ENCODE measurements around the gene SH3RF3.

Gene SH3RF3

DNA sequence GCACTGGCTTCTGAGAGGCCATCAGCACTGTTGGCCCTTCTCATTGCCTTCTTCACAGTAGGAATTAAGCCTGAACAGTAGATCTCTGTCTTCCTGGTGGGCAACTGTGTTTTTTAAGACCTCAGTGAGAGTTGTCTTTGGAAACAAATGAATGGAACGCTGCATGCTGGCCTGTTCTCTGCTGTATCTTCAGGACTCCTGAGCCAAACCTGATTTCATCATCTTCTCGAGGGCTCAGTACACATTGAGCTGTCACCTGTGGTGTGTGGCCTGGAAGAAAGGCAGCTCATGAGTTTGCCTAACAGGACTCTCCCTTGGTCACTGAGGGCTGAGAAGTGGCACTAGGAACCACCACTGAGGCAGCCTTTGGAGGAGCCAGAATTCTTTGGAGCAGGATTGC is 39.7 kb downstream of the SH3RF3 start:
- no peak for DNase-seq (ENCODE audit: extremely low read depth, low read depth)
- TF ChIP-seq, protein P1, sequence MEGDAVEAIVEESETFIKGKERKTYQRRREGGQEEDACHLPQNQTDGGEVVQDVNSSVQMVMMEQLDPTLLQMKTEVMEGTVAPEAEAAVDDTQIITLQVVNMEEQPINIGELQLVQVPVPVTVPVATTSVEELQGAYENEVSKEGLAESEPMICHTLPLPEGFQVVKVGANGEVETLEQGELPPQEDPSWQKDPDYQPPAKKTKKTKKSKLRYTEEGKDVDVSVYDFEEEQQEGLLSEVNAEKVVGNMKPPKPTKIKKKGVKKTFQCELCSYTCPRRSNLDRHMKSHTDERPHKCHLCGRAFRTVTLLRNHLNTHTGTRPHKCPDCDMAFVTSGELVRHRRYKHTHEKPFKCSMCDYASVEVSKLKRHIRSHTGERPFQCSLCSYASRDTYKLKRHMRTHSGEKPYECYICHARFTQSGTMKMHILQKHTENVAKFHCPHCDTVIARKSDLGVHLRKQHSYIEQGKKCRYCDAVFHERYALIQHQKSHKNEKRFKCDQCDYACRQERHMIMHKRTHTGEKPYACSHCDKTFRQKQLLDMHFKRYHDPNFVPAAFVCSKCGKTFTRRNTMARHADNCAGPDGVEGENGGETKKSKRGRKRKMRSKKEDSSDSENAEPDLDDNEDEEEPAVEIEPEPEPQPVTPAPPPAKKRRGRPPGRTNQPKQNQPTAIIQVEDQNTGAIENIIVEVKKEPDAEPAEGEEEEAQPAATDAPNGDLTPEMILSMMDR (IDR thresholded peaks at IDR 0.05; ENCODE audit: low read depth, low read length): no peak

DNA sequence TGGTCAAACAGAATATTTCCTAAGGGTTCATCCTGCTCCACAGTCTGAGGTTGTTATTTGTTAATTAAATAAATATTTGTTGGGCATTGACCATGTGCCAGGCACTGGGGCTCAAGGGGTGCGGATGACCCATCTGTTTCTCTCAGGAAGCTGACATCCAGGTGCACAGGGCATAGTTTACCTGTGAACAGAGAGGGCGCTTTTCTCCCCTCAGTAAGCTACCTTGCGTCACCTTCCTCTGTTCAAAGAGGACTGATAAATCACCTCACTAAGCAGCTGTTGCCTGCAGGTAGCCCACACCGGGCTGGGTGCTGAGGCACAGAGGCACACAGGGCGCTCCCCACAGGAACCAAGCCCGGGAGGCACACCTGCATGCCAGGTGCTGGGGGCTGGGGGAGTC is 41.6 kb downstream of the SH3RF3 start:
- DNase-seq (ENCODE audit: extremely low read depth, low read depth): no peak
- TF ChIP-seq, protein P1 (IDR thresholded peaks at IDR 0.05; ENCODE audit: low read depth, low read length): no peak

DNA sequence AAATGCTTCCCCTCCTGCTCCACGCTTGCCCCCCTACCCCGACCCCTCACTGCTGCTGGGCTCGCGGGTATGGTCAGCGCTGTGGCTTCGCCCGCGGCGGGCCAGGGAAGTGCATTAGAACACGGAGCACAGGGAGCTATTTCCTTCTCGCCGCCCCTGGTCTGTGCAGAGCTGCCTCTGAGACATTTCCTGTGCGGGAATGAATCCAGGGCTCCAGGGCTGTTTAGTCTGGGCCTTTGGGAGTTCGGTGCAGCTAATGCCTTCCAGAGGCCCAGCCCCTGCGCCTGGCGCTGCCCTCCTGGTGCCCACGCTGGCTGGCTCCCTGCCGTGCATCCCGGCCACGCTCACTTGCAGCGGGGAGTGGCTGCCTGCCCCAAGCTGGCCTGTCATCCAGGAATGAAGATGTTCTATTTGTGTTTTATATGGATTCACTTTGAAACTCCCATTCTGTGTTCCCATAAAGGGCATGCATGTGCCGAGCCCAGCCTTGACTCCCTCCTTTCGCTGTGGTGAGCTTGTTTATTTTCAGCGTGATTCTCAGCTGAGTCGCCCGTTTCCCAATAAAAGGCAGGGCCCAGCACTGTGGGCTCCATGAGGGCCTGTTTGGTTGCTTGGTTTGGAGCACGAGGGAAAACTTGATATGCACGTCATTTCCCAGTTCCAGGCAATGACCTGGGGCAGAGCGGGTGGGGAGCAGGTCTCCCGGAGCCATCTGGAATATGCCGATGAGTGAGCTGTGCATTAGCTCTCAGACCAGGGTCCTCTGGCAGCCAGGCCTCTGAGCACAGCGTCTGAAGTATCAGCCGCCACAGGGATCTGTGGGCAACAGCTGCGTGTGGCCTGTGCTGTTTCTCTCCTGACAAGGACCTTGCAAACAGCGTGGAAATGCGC is 42.7 kb downstream of the SH3RF3 start:
- DNase-seq (ENCODE audit: extremely low read depth, low read depth): peak; percentile 98
- TF ChIP-seq, protein P1 (IDR thresholded peaks at IDR 0.05; ENCODE audit: low read depth, low read length): peak; percentile 26

DNA sequence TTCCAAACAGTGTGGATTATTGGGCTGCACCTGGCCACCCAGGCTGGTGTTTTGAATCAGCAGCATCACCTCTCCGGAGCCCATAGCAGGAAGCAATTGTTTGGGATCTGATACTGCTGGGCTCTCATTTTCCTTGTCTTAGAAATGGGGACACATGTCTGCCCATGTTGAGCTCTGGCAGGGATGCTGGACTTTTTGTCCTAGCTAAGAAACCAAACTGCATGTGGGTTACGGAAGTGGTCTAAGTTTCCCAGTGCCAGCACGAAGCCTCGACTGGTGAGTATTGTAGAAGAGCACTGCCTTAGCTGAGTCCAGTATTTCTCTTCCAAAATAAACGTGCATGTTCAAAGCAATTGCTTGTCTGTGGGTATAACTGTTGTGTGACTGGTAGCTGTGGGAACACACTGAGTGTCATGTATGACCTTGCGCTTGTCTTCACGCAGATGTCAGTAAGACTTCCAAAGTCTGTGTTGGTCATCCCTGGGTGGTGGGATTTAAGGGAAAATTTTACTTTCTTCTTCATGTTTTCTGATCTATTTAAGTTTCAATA is 43.6 kb downstream of the SH3RF3 start:
- no peak for DNase-seq (ENCODE audit: extremely low read depth, low read depth)
- TF ChIP-seq, protein P1 (IDR thresholded peaks at IDR 0.05; ENCODE audit: low read depth, low read length): no peak

DNA sequence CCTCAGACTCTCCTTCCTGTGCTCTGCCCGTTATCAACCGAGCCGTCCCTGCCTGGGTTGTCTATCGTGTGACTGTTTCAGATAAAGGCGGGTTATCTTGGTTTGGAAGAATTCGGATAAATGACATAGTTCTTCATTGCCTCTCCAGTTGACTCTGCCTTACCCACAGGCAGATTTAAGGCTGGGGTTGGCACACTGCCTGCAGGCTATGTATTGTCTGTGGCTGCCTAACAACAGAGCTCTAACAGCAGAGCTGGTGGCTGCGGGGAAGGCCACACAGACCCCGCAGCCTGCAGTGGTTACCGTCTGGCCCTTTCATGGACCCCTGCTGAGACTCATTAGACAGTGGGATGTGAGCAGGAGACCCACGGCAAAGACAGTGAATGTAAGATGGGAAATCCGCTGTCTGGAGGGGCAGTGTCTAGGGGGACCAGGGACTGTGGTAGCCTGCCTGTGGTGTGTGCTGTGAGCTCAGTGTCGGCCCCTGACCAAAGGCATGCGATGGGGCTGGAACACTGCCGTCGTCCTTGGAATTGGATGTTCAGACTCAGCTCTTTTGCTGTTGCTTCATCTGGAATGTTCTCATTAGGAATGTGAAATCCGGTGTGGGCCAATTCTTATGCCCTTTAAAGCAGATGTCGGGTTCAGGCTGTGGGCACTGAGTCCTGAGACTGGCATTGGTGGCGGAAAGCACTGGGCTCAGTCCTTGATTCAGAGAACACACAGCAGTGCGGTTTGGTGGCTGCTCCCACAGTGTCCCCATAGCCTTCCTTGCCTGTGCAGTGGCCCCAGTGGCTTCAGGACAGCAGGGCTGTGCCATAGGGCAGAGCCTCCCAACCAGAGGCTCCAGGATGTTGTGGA is 44.5 kb downstream of the SH3RF3 start:
- DNase-seq (ENCODE audit: extremely low read depth, low read depth): peak; percentile 81

DNA sequence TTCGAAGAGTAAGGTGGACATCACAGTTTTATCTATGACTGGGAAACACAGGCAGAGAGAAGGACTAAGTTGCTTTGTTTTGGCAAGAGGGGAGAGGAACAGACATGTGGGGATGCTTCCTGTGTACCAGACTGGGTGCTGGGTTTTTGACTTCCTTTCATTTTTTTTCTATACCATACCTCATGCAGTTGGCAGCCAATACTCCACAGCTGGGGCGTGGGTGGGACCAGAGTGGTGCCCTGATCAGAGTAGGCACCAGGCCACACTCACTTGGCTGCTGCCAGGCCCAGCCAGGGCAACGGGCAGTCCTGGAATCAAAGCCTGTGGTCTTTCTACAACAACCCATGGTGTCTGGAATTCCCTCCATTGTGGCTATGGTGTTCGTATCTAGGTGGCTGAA is 45.2 kb downstream of the SH3RF3 start:
- TF ChIP-seq, protein P1 (IDR thresholded peaks at IDR 0.05; ENCODE audit: low read depth, low read length): no peak
- no peak for DNase-seq (ENCODE audit: extremely low read depth, low read depth)

More for the DNA sequence above, 44.5 kb downstream of the SH3RF3 start:
- TF ChIP-seq, protein P1 (IDR thresholded peaks at IDR 0.05; ENCODE audit: low read depth, low read length): peak; percentile 3; the same call in 1 of the 2 replicates

Data from AG09319 (cell line).